Measurements from ENCODE around the gene GALNT17.

GALNT17 gene

GRCh38 chr7:71402684-71403083 is 270.7 kb downstream of the GALNT17 start:
- no peak overlapping the region for H3K9ac ChIP-seq (ENCODE audit: insufficient read length, low read depth)
- no peaks in the 10 kb centered on the region for H3K4me1 ChIP-seq (ENCODE audit: insufficient read depth, insufficient read length)
- no peak overlapping the region for H3K4me3 ChIP-seq (ENCODE audit: insufficient read length, low read depth)
- DNase-seq (ENCODE audit: low read depth, low spot score): no peak
- TF ChIP-seq ZNF274 (IDR thresholded peaks at IDR 0.05; ENCODE audit: low read depth, low read length): no peak
- TF ChIP-seq YY1 (IDR thresholded peaks at IDR 0.05; ENCODE audit: insufficient read depth, insufficient read length): no peak
- no peak for TF ChIP-seq SUZ12 (IDR thresholded peaks at IDR 0.05; ENCODE audit: extremely low read depth, insufficient read depth, insufficient read length)
- H3K27me3 ChIP-seq (ENCODE audit: insufficient read depth, insufficient read length): no peaks in the 10 kb centered on the region
- no peaks in the 10 kb centered on the region for H3K36me3 ChIP-seq (ENCODE audit: insufficient read depth, insufficient read length, low read length)
- peaks cover 17% of the 10 kb centered on the region; the same call in 1 of the 2 replicates for H3K9me3 ChIP-seq (ENCODE audit: insufficient read depth, low read length)

GRCh38 chr7:71403202-71403946 is 271.4 kb downstream of the GALNT17 start:
- H3K4me3 ChIP-seq (ENCODE audit: insufficient read length, low read depth): no peak overlapping the region
- no peaks in the 10 kb centered on the region for H3K36me3 ChIP-seq (ENCODE audit: insufficient read depth, insufficient read length, low read length)
- no peak overlapping the region for H3K9ac ChIP-seq (ENCODE audit: insufficient read length, low read depth)
- no peaks in the 10 kb centered on the region for H3K27me3 ChIP-seq (ENCODE audit: insufficient read depth, insufficient read length)
- peaks cover 17% of the 10 kb centered on the region; the same call in 1 of the 2 replicates for H3K9me3 ChIP-seq (ENCODE audit: insufficient read depth, low read length)
- no peaks in the 10 kb centered on the region for H3K4me1 ChIP-seq (ENCODE audit: insufficient read depth, insufficient read length)
- TF ChIP-seq SUZ12 (IDR thresholded peaks at IDR 0.05; ENCODE audit: extremely low read depth, insufficient read depth, insufficient read length) (no peak), YY1 (IDR thresholded peaks at IDR 0.05; ENCODE audit: insufficient read depth, insufficient read length) (no peak), ZNF274 (IDR thresholded peaks at IDR 0.05; ENCODE audit: low read depth, low read length) (no peak)
- no peak for DNase-seq (ENCODE audit: low read depth, low spot score)

- H3K36me3 ChIP-seq (ENCODE audit: insufficient read depth, insufficient read length, low read length): no peaks in the 10 kb centered on the region
- no peak for DNase-seq (ENCODE audit: low read depth, low spot score)
- no peaks in the 10 kb centered on the region for H3K27me3 ChIP-seq (ENCODE audit: insufficient read depth, insufficient read length)
- H3K9ac ChIP-seq (ENCODE audit: insufficient read length, low read depth): no peak overlapping the region
- H3K9me3 ChIP-seq (ENCODE audit: insufficient read depth, low read length): peaks cover 22% of the 10 kb centered on the region; the same call in 1 of the 2 replicates
- H3K4me1 ChIP-seq (ENCODE audit: insufficient read depth, insufficient read length): no peaks in the 10 kb centered on the region
- no peak overlapping the region for H3K4me3 ChIP-seq (ENCODE audit: insufficient read length, low read depth)
- TF ChIP-seq ZNF274 (IDR thresholded peaks at IDR 0.05; ENCODE audit: low read depth, low read length): no peak
- no peak for TF ChIP-seq SUZ12 (IDR thresholded peaks at IDR 0.05; ENCODE audit: extremely low read depth, insufficient read depth, insufficient read length)
- no peak for TF ChIP-seq YY1 (IDR thresholded peaks at IDR 0.05; ENCODE audit: insufficient read depth, insufficient read length)
Observed at GRCh38 chr7:71404726-71405345, 272.9 kb downstream of the GALNT17 start.

GRCh38 chr7:71408271-71408670 is 276.3 kb downstream of the GALNT17 start:
- peaks cover 22% of the 10 kb centered on the region; the same call in 1 of the 2 replicates for H3K9me3 ChIP-seq (ENCODE audit: insufficient read depth, low read length)
- no peak overlapping the region for H3K4me3 ChIP-seq (ENCODE audit: insufficient read length, low read depth)
- H3K36me3 ChIP-seq (ENCODE audit: insufficient read depth, insufficient read length, low read length): no peaks in the 10 kb centered on the region
- H3K9ac ChIP-seq (ENCODE audit: insufficient read length, low read depth): no peak overlapping the region
- DNase-seq (ENCODE audit: low read depth, low spot score): no peak
- no peak for TF ChIP-seq YY1 (IDR thresholded peaks at IDR 0.05; ENCODE audit: insufficient read depth, insufficient read length)
- no peak for TF ChIP-seq SUZ12 (IDR thresholded peaks at IDR 0.05; ENCODE audit: extremely low read depth, insufficient read depth, insufficient read length)
- TF ChIP-seq ZNF274 (IDR thresholded peaks at IDR 0.05; ENCODE audit: low read depth, low read length): no peak
- H3K27me3 ChIP-seq (ENCODE audit: insufficient read depth, insufficient read length): no peaks in the 10 kb centered on the region
- no peaks in the 10 kb centered on the region for H3K4me1 ChIP-seq (ENCODE audit: insufficient read depth, insufficient read length)

GRCh38 chr7:71409550-71410157 is 277.7 kb downstream of the GALNT17 start:
- no peak overlapping the region for H3K9ac ChIP-seq (ENCODE audit: insufficient read length, low read depth)
- DNase-seq (ENCODE audit: low read depth, low spot score): no peak
- no peaks in the 10 kb centered on the region for H3K4me1 ChIP-seq (ENCODE audit: insufficient read depth, insufficient read length)
- no peaks in the 10 kb centered on the region for H3K27me3 ChIP-seq (ENCODE audit: insufficient read depth, insufficient read length)
- peaks cover 11% of the 10 kb centered on the region; the same call in 1 of the 2 replicates for H3K9me3 ChIP-seq (ENCODE audit: insufficient read depth, low read length)
- no peak overlapping the region for H3K4me3 ChIP-seq (ENCODE audit: insufficient read length, low read depth)
- TF ChIP-seq SUZ12 (IDR thresholded peaks at IDR 0.05; ENCODE audit: extremely low read depth, insufficient read depth, insufficient read length) (no peak), YY1 (IDR thresholded peaks at IDR 0.05; ENCODE audit: insufficient read depth, insufficient read length) (no peak), ZNF274 (IDR thresholded peaks at IDR 0.05; ENCODE audit: low read depth, low read length) (no peak)
- no peaks in the 10 kb centered on the region for H3K36me3 ChIP-seq (ENCODE audit: insufficient read depth, insufficient read length, low read length)

- Histone ChIP-seq H3K4me1 (ENCODE audit: insufficient read depth, insufficient read length) (no peaks in the 10 kb centered on the region), H3K9ac (ENCODE audit: insufficient read length, low read depth) (no peak overlapping the region), H3K27me3 (ENCODE audit: insufficient read depth, insufficient read length) (no peaks in the 10 kb centered on the region), H3K36me3 (ENCODE audit: insufficient read depth, insufficient read length, low read length) (no peaks in the 10 kb centered on the region), H3K4me3 (ENCODE audit: insufficient read length, low read depth) (no peak overlapping the region), H3K9me3 (ENCODE audit: insufficient read depth, low read length) (peaks cover 5% of the 10 kb centered on the region; the same call in 1 of the 2 replicates)
- no peak for TF ChIP-seq YY1 (IDR thresholded peaks at IDR 0.05; ENCODE audit: insufficient read depth, insufficient read length)
- no peak for DNase-seq (ENCODE audit: low read depth, low spot score)
Observed at GRCh38 chr7:71411475-71411874, 279.5 kb downstream of the GALNT17 start.

- Histone ChIP-seq H3K4me1 (ENCODE audit: insufficient read depth, insufficient read length) (no peaks in the 10 kb centered on the region), H3K4me3 (ENCODE audit: insufficient read length, low read depth) (no peak overlapping the region), H3K27me3 (ENCODE audit: insufficient read depth, insufficient read length) (no peaks in the 10 kb centered on the region), H3K9ac (ENCODE audit: insufficient read length, low read depth) (no peak overlapping the region), H3K36me3 (ENCODE audit: insufficient read depth, insufficient read length, low read length) (peaks cover 3% of the 10 kb centered on the region), H3K9me3 (ENCODE audit: insufficient read depth, low read length) (peaks cover 3% of the 10 kb centered on the region; the same call in 1 of the 2 replicates)
- no peak for TF ChIP-seq SUZ12 (IDR thresholded peaks at IDR 0.05; ENCODE audit: extremely low read depth, insufficient read depth, insufficient read length)
- TF ChIP-seq ZNF274 (IDR thresholded peaks at IDR 0.05; ENCODE audit: low read depth, low read length): no peak
- no peak for DNase-seq (ENCODE audit: low read depth, low spot score)
Observed at GRCh38 chr7:71414490-71414889, 282.5 kb downstream of the GALNT17 start.
